Measurements from ENCODE around the gene SLC26A11.
"Not testable (repeated sequence)": the region's sequence is repeated elsewhere in the genome, so short reads cannot be mapped to it uniquely, and the experiment has no call there.

Gene SLC26A11

DNA sequence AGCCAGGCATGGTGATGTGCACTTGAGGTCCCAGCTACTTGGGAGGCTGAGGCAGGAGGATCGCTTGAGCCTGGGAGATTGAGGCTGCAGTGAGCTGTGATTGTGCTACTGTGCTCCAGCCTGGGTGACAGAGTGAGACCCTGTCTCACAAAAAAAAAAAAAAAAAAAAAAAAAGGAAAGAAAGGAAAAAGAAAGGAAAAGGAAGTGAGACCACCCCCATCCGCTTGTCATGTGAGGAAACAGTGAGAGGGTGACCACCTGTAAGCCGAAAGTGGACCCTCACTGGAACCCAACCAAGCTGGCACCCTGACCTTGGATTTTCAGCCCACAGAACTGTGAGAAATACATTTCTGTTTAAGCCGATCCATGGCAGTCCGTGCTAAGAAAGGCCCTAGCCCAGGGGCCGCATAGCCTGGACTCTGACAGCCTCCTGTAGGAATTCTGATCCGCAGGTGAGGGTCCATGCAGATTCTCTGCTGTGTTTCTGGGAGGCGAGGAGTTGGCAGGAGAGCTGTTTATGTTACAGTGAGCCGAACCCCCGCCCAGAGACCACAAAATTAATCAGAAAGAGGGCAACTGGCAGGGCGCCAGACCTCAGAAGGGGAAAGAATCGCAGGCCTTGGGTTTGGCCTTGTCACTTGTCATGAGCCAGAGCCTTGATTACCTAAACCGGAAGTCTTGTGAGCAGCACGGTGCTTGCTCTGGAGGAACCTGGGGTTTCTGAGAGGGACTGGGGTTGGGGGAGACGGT lies 1.0 kb upstream of the SLC26A11 start:
- peak; percentile 47 for DNase-seq (ENCODE audit: low read depth)

GRCh38 chr17:80219763-80220053 lies 519 bp upstream of the SLC26A11 start:
- DNase-seq (ENCODE audit: low read depth): no peak

- DNase-seq (ENCODE audit: low read depth): no peak
Observed at GRCh38 chr17:80220736-80221215, 549 bp downstream of the SLC26A11 start.

DNA sequence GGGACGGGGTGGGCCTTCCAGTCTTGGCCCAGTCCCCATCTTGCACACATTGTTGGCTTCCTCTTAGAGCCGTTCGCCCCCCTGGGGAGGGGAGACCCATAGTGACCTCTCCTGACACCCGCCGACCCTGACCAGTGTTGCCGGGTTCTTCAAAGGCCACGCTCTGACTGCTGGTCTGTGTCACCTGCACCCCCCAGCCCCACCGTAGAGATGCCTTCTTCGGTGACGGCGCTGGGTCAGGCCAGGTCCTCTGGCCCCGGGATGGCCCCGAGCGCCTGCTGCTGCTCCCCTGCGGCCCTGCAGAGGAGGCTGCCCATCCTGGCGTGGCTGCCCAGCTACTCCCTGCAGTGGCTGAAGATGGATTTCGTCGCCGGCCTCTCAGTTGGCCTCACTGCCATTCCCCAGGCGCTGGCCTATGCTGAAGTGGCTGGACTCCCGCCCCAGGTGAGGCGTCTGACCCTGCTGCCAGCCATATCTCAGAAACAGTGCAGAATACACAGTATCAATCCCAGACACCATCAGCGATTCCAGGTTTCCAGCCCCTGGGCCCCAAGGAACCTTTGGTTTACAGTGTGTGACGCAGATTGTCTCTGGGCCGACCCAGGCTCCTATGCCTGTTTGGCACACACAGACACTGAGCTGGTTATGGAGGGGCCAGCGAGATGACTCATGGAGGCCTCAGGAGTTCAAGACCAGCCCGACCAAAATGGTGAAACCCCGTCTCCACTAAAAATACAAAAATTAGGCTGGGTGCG lies 1.3 kb downstream of the SLC26A11 start:
- DNase-seq (ENCODE audit: low read depth): no peak

GRCh38 chr17:80222376-80223141 lies 2.3 kb downstream of the SLC26A11 start:
- DNase-seq (ENCODE audit: low read depth): no peak

GRCh38 chr17:80223142-80223815 lies 3.1 kb downstream of the SLC26A11 start:
- DNase-seq (ENCODE audit: low read depth): no peak

GRCh38 chr17:80223838-80224497 lies 3.7 kb downstream of the SLC26A11 start:
- no peak for DNase-seq (ENCODE audit: low read depth)

DNA sequence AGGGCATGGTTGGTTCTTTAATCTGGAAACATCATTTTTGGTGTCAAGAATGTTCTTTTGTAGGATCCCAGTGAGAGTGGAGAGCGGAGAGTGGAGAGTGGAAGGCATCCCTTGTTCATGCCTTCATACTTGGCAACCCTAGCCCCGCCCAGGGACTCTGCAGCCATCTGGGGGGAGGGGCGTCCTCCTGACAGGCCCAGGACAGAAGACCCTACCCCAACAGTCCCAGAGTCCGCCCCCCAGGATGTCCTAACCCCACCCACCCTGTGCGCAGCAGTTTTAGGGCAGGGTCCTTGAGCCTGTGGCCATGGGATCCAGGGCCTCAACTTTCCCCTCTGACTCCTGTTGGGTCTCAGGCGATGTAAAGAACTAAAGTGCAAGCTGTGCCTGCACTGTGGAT lies 4.5 kb downstream of the SLC26A11 start:
- no peak for DNase-seq (ENCODE audit: low read depth)

- no peak for DNase-seq (ENCODE audit: low read depth)
Observed at GRCh38 chr17:80225230-80225629, 5.0 kb downstream of the SLC26A11 start.

- DNase-seq (ENCODE audit: low read depth): no peak
Observed at GRCh38 chr17:80227156-80227555, 6.9 kb downstream of the SLC26A11 start.

GRCh38 chr17:80227666-80228065 lies 7.4 kb downstream of the SLC26A11 start:
- no peak for DNase-seq (ENCODE audit: low read depth)

DNA sequence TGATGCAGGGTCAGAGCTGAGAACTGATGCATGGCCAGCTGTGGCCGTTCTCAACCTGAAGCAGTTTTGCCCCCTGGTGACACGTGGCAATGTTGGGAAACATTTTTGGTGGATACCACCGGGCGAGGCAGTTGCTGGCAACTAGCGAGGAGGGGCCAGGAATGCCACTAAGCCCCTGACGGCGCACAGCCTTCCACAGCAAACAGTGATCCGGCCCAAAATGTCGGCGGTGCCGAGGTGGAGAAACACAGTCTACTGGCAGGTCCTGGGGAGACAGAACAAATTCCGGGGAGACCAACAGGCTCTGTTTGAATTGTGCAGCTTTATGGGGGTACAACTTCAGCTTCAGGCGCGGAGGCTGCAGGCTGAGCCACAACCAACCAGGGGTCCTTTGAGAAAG lies 8.2 kb downstream of the SLC26A11 start:
- no peak for DNase-seq (ENCODE audit: low read depth)

- DNase-seq (ENCODE audit: low read depth): no peak
Observed at GRCh38 chr17:80229011-80229410, 8.8 kb downstream of the SLC26A11 start.

GRCh38 chr17:80232438-80232837 lies 12.2 kb downstream of the SLC26A11 start:
- DNase-seq (ENCODE audit: low read depth): no peak

- DNase-seq (ENCODE audit: low read depth): no peak
Observed at GRCh38 chr17:80233202-80233601, 13.0 kb downstream of the SLC26A11 start.

DNA sequence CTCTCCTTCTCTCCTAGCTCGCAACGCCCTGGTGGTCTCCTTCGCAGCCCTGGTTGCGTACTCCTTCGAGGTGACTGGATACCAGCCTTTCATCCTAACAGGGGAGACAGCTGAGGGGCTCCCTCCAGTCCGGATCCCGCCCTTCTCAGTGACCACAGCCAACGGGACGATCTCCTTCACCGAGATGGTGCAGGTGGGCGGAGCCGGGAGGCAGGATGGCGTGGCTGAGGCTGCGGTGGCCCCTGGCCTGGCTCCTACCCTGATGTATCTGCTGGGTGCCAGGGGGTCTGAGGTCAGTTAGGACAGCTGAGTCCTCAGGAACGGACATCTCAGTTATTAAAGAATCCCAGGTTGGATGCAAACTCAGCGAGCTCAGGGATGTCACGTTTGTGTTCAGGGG lies 16.7 kb downstream of the SLC26A11 start:
- DNase-seq (ENCODE audit: low read depth): no peak

DNA sequence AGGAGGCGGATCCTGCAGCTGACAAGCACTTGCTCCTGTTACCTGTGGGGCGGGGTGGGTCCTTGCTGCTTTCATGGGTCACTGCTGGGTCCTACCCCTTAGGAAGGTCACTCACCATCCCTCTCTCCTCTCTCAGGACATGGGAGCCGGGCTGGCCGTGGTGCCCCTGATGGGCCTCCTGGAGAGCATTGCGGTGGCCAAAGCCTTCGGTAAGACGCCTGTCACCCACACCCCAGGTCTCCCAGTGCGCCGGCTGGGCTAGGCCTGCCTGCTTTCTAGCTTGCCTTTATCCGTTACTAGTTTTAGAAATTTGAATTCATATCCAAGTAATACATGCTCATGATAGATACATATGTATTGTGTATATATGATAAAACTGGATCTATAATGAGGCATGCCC lies 17.2 kb downstream of the SLC26A11 start:
- DNase-seq (ENCODE audit: low read depth): no peak

DNA sequence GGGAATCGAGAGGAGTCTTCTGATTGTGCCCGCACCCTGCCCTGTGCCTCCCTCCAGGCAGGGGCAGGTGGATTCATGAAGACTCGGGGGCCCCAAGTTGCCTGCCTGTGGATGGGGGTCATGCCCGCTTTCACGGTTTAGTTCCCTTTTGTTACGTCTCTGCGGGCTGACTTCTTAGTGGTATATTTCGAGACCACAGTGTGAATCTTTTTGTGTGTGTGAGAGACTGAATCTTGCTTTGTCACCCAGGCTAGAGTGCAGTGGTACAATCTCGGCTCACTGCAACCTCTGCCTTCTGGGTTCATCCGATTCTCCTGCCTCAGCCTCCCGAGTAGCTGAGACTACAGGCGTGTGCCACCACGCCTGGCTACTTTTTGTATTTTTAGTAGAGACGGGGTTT lies 22.3 kb downstream of the SLC26A11 start:
- DNase-seq (ENCODE audit: low read depth): no peak

- DNase-seq (ENCODE audit: low read depth): no peak
Observed at GRCh38 chr17:80243526-80244433, 23.6 kb downstream of the SLC26A11 start.

DNA sequence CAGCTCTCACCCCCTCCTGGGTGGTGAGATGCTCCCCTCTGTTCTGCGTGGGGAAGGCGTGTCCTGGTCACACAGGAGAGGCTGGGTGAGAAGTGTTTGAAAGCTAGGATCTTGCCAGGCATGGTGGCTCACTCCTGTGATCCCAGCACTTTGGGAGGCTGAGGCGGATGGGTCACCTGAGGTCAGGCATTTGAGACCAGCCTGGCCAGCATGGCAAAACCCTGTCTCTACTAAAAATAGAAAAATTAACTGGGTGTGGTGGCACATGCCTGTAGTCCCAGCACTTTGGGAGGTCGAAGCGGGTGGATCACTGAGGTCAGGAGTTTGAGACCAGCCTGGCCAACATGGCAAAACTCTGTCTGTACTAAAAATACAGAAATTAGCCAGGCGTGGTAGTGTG lies 24.2 kb downstream of the SLC26A11 start:
- not testable (repeated sequence) for DNase-seq (ENCODE audit: low read depth)
